ENCODE data around the gene SPDYA. TPM values are rescaled to one million over a fixed set of nuclear protein-coding genes. Genes with fewer than 3 reads are reported as not detected.

SPDYA gene
- polyA plus RNA-seq, 1 experiment: 0.22 TPM

DNA sequence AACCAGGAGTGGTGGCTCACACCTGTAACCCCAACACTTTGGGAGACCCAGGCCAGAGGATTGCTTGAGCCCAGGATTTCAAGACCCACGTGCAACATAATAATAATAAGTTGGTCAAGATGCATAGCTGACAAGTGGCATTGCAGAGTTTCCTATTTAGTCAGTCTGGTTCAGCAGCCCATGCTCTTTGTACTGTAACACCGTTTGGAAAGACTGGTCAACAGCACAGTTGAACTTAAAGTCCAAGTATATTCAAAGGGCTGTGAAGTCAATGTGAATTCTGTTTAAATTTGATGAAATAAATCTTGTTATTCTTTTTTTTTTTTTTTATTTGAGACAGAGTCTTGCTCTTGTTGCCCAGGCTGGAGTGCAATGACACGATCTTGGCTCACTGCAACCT is 61.0 kb downstream of the SPDYA start:
- no peaks in the 10 kb centered on the region for H3K9me3 ChIP-seq (ENCODE audit: control insufficient read depth, insufficient read depth, low read length)
- POLR2A ChIA-PET: no interaction called here
- CTCF ChIA-PET: no interaction called here
- no peak for DNase-seq (ENCODE audit: low read depth, low spot score)
- TF ChIP-seq, protein P1, sequence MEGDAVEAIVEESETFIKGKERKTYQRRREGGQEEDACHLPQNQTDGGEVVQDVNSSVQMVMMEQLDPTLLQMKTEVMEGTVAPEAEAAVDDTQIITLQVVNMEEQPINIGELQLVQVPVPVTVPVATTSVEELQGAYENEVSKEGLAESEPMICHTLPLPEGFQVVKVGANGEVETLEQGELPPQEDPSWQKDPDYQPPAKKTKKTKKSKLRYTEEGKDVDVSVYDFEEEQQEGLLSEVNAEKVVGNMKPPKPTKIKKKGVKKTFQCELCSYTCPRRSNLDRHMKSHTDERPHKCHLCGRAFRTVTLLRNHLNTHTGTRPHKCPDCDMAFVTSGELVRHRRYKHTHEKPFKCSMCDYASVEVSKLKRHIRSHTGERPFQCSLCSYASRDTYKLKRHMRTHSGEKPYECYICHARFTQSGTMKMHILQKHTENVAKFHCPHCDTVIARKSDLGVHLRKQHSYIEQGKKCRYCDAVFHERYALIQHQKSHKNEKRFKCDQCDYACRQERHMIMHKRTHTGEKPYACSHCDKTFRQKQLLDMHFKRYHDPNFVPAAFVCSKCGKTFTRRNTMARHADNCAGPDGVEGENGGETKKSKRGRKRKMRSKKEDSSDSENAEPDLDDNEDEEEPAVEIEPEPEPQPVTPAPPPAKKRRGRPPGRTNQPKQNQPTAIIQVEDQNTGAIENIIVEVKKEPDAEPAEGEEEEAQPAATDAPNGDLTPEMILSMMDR (IDR thresholded peaks at IDR 0.05; ENCODE audit: low read depth, low read length): no peak
- no peak overlapping the region for H3K4me3 ChIP-seq (ENCODE audit: low read depth, low read length)
- no peak overlapping the region for H3K27ac ChIP-seq (ENCODE audit: low read depth, low read length)
- H3K27me3 ChIP-seq (ENCODE audit: control insufficient read depth, insufficient read depth, low read length): peaks cover 7% of the 10 kb centered on the region

DNA sequence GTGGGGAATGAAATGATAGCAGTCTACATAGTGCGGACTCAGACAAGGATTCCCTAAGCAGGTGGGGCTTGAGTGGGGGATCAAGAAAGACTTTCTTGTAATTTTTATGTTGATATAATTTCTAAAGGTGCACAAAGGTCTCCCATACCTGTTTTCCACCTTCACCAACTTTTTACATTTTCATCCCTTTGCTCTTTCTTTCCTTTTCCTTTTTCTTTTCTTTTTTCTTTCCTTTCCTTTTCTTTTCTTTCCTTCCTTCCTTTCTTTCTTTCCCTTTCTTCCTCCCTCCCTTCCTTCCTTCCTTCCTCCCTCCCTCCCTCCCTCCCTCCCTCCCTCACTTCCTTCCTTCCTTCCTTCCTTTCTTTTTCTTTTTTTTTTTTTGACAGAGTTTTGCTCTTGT is 69.6 kb downstream of the SPDYA start:
- peaks cover 13% of the 10 kb centered on the region for H3K27me3 ChIP-seq (ENCODE audit: control insufficient read depth, insufficient read depth, low read length)
- no peak overlapping the region for H3K4me3 ChIP-seq (ENCODE audit: low read depth, low read length)
- CTCF ChIA-PET: no interaction called here
- POLR2A ChIA-PET: no interaction called here
- no peak for DNase-seq (ENCODE audit: low read depth, low spot score)
- no peaks in the 10 kb centered on the region for H3K9me3 ChIP-seq (ENCODE audit: control insufficient read depth, insufficient read depth, low read length)
- TF ChIP-seq, protein P1 (IDR thresholded peaks at IDR 0.05; ENCODE audit: low read depth, low read length): no peak
- H3K27ac ChIP-seq (ENCODE audit: low read depth, low read length): no peak overlapping the region

DNA sequence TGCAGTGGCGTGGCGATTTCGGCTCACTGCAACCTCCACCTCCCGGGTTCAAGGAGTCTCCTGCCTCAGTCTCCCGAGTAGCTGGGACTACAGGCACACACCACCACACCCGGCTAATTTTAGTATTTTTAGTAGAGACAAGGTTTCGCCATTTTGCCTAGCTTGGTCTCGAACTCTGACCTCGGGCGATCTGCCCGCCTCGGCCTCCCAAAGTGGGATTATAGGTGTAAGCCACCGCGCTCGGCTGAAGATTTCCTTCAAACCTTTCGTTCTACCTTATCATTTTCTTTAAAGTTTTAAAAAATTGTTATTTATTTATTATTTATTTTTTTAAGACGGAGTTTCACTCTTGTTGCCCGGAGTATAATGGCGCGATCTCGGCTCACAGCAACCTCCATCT is 82.9 kb downstream of the SPDYA start:
- Histone ChIP-seq H3K27me3 (ENCODE audit: control insufficient read depth, insufficient read depth, low read length) (no peaks in the 10 kb centered on the region), H3K27ac (ENCODE audit: low read depth, low read length) (no peak overlapping the region), H3K9me3 (ENCODE audit: control insufficient read depth, insufficient read depth, low read length) (no peaks in the 10 kb centered on the region; the same call in 1 of the 2 replicates), H3K4me3 (ENCODE audit: low read depth, low read length) (no peak overlapping the region)
- ChIA-PET POLR2A (no interaction called here), CTCF (no interaction called here)
- DNase-seq (ENCODE audit: low read depth, low spot score): no peak
- TF ChIP-seq, protein P1 (IDR thresholded peaks at IDR 0.05; ENCODE audit: low read depth, low read length): no peak

DNA sequence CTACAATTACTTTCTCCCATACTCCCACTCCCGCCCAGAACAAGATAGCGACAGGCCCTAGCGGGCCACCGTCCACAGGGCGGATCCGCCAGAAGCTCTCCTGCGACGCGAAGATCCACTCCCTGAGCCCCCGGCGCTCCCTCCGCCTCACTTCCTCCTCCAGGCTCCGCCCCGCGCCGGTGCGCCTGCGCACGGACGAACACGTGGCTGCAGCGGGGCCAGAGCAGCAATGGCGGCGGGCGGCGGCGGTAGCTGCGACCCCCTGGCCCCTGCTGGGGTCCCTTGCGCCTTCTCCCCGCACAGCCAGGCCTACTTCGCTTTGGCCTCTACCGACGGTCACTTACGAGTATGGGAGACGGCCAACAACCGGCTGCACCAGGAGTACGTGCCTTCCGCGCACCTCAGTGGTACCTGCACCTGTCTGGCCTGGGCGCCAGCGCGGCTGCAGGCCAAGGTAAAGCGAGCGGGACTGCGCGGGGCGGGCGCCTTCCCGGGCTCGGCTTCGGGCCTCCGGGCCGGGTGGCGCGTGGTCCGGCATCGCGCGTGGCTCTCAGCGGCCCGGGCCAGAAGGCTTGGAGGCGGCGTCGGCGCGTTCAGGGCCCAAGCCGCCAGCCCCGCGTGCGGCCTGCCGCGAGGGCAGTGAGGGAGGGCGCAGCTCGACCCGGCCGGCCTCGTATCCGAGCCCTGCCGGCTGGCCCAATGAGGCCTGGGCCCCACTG is 84.0 kb downstream of the SPDYA start, which contains the start of gene WDR43:
Gene WDR43, plus strand, starts transcription at position 198 of the 719 bp plus-strand sequence. Its CDS starts 32 bp downstream, at position 230.
- CTCF ChIA-PET: no interaction called here
- POLR2A ChIA-PET: interaction anchor here (0.6 to 2.1 kb wide), 10 partner anchors 8 to 1344 kb away, joined by 3 to 21 read pairs (median 5); partner anchors contain the start of genes PPP1CB and TRMT61B
- peak; percentile 98 for DNase-seq (ENCODE audit: low read depth, low spot score)

More for the DNA sequence above, 84.0 kb downstream of the SPDYA start, which contains the start of gene WDR43:
- H3K9me3 ChIP-seq (ENCODE audit: control insufficient read depth, insufficient read depth, low read length): no peaks in the 10 kb centered on the region; the same call in 1 of the 2 replicates
- H3K27ac ChIP-seq (ENCODE audit: low read depth, low read length): peak within 1 kb of the TSS; percentile 41
- TF ChIP-seq, protein P1 (IDR thresholded peaks at IDR 0.05; ENCODE audit: low read depth, low read length): no peak
- no peaks in the 10 kb centered on the region for H3K27me3 ChIP-seq (ENCODE audit: control insufficient read depth, insufficient read depth, low read length)
- peak within 1 kb of the TSS; percentile 100 for H3K4me3 ChIP-seq (ENCODE audit: low read depth, low read length)

Data from AG04450 (cell line).